Loucy (cell line): ENCODE measurements around the gene TANC2.

Experiments
- H2AFZ ChIP-seq: fragments of 200-600 bp; sonication (generic); 2 replicates; pipeline ENCODE4 v1.6.0; 2016; ENCODE audit warnings: antibody characterized with exemption, mild to moderate bottlenecking, low read length, moderate library complexity
- H3F3A ChIP-seq: fragments of 200-600 bp; 2 replicates; pipeline ENCODE4 v1.6.0; 2016; ENCODE audit warnings: antibody characterized with exemption, low read depth, mild to moderate bottlenecking
- H3K27me3 ChIP-seq: fragments of 200-600 bp; sonication (generic); 2 replicates; pipeline ENCODE4 v1.6.1; 2014; ENCODE audit warnings: low read length, mild to moderate bottlenecking; ENCODE audit not compliant: insufficient read depth, poor library complexity, severe bottlenecking
- H3K36me3 ChIP-seq: fragments of 200-600 bp; sonication (generic); 2 replicates; pipeline ENCODE4 v1.6.1; 2016; ENCODE audit warnings: low read length; ENCODE audit not compliant: insufficient read depth
- H3K4me1 ChIP-seq: fragments of 200-600 bp; sonication (generic); 2 replicates; pipeline ENCODE4 v1.5.1; 2014; ENCODE audit warnings: low read length, mild to moderate bottlenecking; ENCODE audit not compliant: insufficient read depth, poor library complexity, severe bottlenecking
- H3K4me2 ChIP-seq: fragments of 200-600 bp; sonication (generic); 2 replicates; pipeline ENCODE4 v1.6.0; 2014; ENCODE audit warnings: antibody characterized with exemption, low read length, low read depth, mild to moderate bottlenecking; ENCODE audit not compliant: poor library complexity, severe bottlenecking
- H3K4me3 ChIP-seq: fragments of 200-600 bp; sonication (generic); 2 replicates; pipeline ENCODE4 v1.5.1; 2014; ENCODE audit warnings: low read length, mild to moderate bottlenecking, mixed read lengths; ENCODE audit not compliant: poor library complexity, severe bottlenecking
- H3K79me2 ChIP-seq: fragments of 200-600 bp; sonication (generic); 2 replicates; pipeline ENCODE4 v1.6.1; 2014; ENCODE audit warnings: low read length; ENCODE audit not compliant: insufficient read depth
- H3K9ac ChIP-seq: fragments of 200-600 bp; sonication (generic); 2 replicates; pipeline ENCODE4 v1.6.0; 2014; ENCODE audit warnings: mild to moderate bottlenecking, low read depth, low read length, moderate library complexity; ENCODE audit not compliant: poor library complexity, severe bottlenecking
- H3K9me2 ChIP-seq: fragments of 200-600 bp; sonication (generic); replicated peaks from 2 replicates; pipeline ENCODE4 v1.6.1; 2016; ENCODE audit warnings: low read depth, low read length, mixed read lengths
- H3K9me3 ChIP-seq: fragments of 200-600 bp; sonication (generic); 2 replicates; pipeline ENCODE4 v1.6.1; 2014; ENCODE audit warnings: mild to moderate bottlenecking, antibody characterized with exemption, low read length, low read depth; ENCODE audit not compliant: insufficient read depth
- H4K20me1 ChIP-seq: fragments of 200-600 bp; sonication (generic); 2 replicates; pipeline ENCODE4 v1.6.0; 2014; ENCODE audit warnings: antibody characterized with exemption, low read length, mild to moderate bottlenecking; ENCODE audit not compliant: insufficient read depth, poor library complexity, severe bottlenecking
- CTCF ChIP-seq: fragments of 200-600 bp; sonication (generic); conservative IDR thresholded peaks from 2 replicates; pipeline ENCODE4 v1.5.1; 2014; ENCODE audit warnings: mild to moderate bottlenecking, antibody characterized with exemption, low read length
- EZH2phosphoT487 ChIP-seq: fragments of 200-600 bp; IDR thresholded peaks from 2 replicates; pipeline ENCODE4 v1.6.1; 2018; ENCODE audit warnings: antibody characterized with exemption, mild to moderate bottlenecking, moderate library complexity, borderline replicate concordance

Gene TANC2

GRCh38 chr17:62948370-62948769 is 17.7 kb upstream of the TANC2 start:
- no peak overlapping the region for H3K4me3 ChIP-seq
- no peaks in the 10 kb centered on the region for H3K27me3 ChIP-seq
- no peaks in the 10 kb centered on the region for H4K20me1 ChIP-seq
- no peaks in the 10 kb centered on the region for H3K9me2 ChIP-seq
- H2AFZ ChIP-seq: no peak overlapping the region
- H3K36me3 ChIP-seq: no peaks in the 10 kb centered on the region
- H3K79me2 ChIP-seq: no peaks in the 10 kb centered on the region
- no peaks in the 10 kb centered on the region for H3K9me3 ChIP-seq
- no peaks in the 10 kb centered on the region for H3K4me1 ChIP-seq
- H3K9ac ChIP-seq: no peak overlapping the region
- TF ChIP-seq EZH2phosphoT487: no peak
- no peak for TF ChIP-seq CTCF
- H3K4me2 ChIP-seq: no peak overlapping the region
- no peaks in the 10 kb centered on the region for H3F3A ChIP-seq

- no peaks in the 10 kb centered on the region for H4K20me1 ChIP-seq
- H3K27me3 ChIP-seq: no peaks in the 10 kb centered on the region
- no peaks in the 10 kb centered on the region for H3K4me1 ChIP-seq
- H2AFZ ChIP-seq: no peak overlapping the region
- no peak overlapping the region for H3K4me3 ChIP-seq
- no peaks in the 10 kb centered on the region for H3K79me2 ChIP-seq
- no peak for TF ChIP-seq CTCF
- no peak for TF ChIP-seq EZH2phosphoT487
- H3F3A ChIP-seq: no peaks in the 10 kb centered on the region
- H3K4me2 ChIP-seq: no peak overlapping the region
- no peaks in the 10 kb centered on the region for H3K9me2 ChIP-seq
- H3K9me3 ChIP-seq: no peaks in the 10 kb centered on the region
- no peak overlapping the region for H3K9ac ChIP-seq
- no peaks in the 10 kb centered on the region for H3K36me3 ChIP-seq
Measured at GRCh38 chr17:62949036-62949435, 17.0 kb upstream of the TANC2 start.

- Histone ChIP-seq H3K9ac (no peak overlapping the region), H4K20me1 (no peaks in the 10 kb centered on the region), H3K9me2 (no peaks in the 10 kb centered on the region), H2AFZ (no peak overlapping the region), H3K27me3 (no peaks in the 10 kb centered on the region), H3K79me2 (no peaks in the 10 kb centered on the region), H3K4me1 (no peaks in the 10 kb centered on the region), H3K9me3 (no peaks in the 10 kb centered on the region), H3K4me2 (no peak overlapping the region), H3K36me3 (no peaks in the 10 kb centered on the region), H3F3A (no peaks in the 10 kb centered on the region), H3K4me3 (no peak overlapping the region)
- TF ChIP-seq EZH2phosphoT487 (no peak), CTCF (no peak)
Measured at GRCh38 chr17:62950067-62950466, 16.0 kb upstream of the TANC2 start.
